Astrocyte (in vitro differentiated cells and primary cell): ENCODE results near the gene VIPR2.

Experiments used
- CTCF ChIP-seq: IDR thresholded peaks from 2 replicates; pipeline ENCODE4 v1.5.1; 2011; ENCODE audit warnings: low read depth, mild to moderate bottlenecking, inconsistent platforms, low read length, moderate library complexity; ENCODE audit not compliant: insufficient read depth
- EZH2 ChIP-seq: IDR thresholded peaks from 2 replicates; pipeline ENCODE4 v1.6.1; 2012; ENCODE audit warnings: mild to moderate bottlenecking, low read length, inconsistent platforms; ENCODE audit not compliant: insufficient read depth

DNA sequence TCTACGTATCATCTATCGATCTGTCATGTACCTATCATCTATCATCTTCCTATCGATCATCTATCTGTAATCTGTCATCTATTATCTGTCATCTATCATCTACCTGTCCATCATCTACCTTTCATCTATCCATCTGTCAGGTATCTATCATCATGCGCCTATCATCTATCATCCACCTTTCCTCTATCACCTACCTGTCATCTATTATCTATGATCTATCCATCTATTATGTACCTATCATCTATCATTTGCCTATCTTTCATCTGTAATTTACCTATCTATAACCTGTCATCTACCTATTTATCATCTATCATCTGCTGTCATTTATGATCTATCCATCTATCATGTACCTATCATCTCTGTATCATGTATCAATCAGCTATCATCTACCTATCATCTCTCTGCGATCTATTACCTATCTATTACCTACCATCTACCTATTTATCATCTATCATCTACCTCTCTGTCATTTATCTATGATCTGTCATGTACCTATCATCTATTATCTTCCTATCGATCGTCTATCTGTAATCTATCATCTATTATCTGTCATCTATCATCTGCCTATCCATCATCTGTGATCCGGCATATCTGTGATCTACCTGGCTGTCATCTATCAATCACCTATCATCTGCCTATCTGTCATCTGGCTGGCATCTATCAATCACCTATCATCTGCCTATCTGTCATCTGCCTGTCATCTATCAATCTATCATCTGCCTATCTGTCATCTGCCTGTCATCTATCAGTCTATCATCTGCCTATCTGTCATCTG is 1.6 kb upstream of the VIPR2 start:
- TF ChIP-seq CTCF (no peak), EZH2 (no peak)
